HTR-8/SVneo (cell line): Measurements from ENCODE around the gene ZNF709.
"Not testable (repeated sequence)": the region's sequence is repeated elsewhere in the genome, so short reads cannot be mapped to it uniquely, and the experiment has no call there.

Source experiments
- DNase-seq: peaks from one replicate; pipeline ENCODE4 v3.0.0; 2011; ENCODE audit warnings: low spot score, mixed read lengths; ENCODE audit not compliant: insufficient read length
- FAIRE-seq: peaks from 2 replicates; lab custom pipeline; 2011; peaks lifted over from hg19 to GRCh38; lab: Jason Lieb, UNC

ZNF709 gene

GRCh38 chr19:12464139-12464538, 20.5 kb downstream of the ZNF709 start:
- not testable (repeated sequence) for FAIRE-seq, DNase-seq

GRCh38 chr19:12453495-12453894, 31.1 kb downstream of the ZNF709 start:
- no peak for DNase-seq
- FAIRE-seq, result no peak

GRCh38 chr19:12450844-12451243, 33.8 kb downstream of the ZNF709 start:
- FAIRE-seq, result no peak

GRCh38 chr19:12448808-12449207, 35.8 kb downstream of the ZNF709 start:
- FAIRE-seq (no peak), DNase-seq (no peak)

More at GRCh38 chr19:12450844-12451243, 33.8 kb downstream of the ZNF709 start:
- DNase-seq, result no peak

- DNase-seq (peak; percentile 94), FAIRE-seq (peak; percentile 81)
Measured at GRCh38 chr19:12440541-12441316, 43.9 kb downstream of the ZNF709 start, which contains the start of gene ZNF443. TSS of gene ZNF443 (minus strand) at chr19:12441021. CDS start at chr19:12440914, 107 bp downstream.

- peak; percentile 33 for FAIRE-seq
- DNase-seq, result not testable (repeated sequence)
Measured at GRCh38 chr19:12439686-12440540, 44.7 kb downstream of the ZNF709 start.

- not testable (repeated sequence) for FAIRE-seq, DNase-seq
Measured at GRCh38 chr19:12430726-12431299, 53.8 kb downstream of the ZNF709 start.

- no peak for DNase-seq
- FAIRE-seq, result no peak
Measured at GRCh38 chr19:12425888-12426274, 58.7 kb downstream of the ZNF709 start.

GRCh38 chr19:12425236-12425887, 59.3 kb downstream of the ZNF709 start:
- no peak for DNase-seq
- FAIRE-seq, result no peak

- not testable (repeated sequence) for DNase-seq, FAIRE-seq
Measured at GRCh38 chr19:12417273-12417672, 67.3 kb downstream of the ZNF709 start.

- DNase-seq, result no peak
- FAIRE-seq, result no peak
Measured at GRCh38 chr19:12411893-12412292, 72.7 kb downstream of the ZNF709 start.
